ENCODE data around the gene PTPN21.
"Not testable (repeated sequence)": the region's sequence is repeated elsewhere in the genome, so short reads cannot be mapped to it uniquely, and the experiment has no call there.

Gene PTPN21

DNA sequence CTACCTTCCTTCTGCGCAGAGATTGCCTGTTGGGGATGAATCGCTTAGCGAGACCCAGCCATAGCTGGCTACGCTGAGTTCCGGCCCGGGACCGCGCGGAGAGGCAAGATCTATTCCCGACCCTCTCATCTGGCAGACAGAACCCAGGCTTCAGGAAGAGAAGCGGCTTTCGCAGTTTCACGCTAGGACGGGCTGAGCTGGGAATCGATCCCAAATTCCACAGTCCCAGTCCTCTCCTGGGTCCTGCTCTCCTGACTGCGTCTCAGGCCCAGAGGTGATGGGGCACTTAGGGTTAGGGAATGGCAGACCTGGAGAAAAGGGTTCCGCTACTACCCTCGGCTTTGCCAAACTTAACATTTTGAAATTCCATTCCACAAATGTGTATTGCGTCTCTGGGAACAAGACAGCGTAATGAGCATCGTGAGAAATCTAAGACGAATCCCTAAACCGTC lies 2.8 kb downstream of the PTPN21 start:
- DNase-seq (ENCODE audit: low spot score), result no peak

DNA sequence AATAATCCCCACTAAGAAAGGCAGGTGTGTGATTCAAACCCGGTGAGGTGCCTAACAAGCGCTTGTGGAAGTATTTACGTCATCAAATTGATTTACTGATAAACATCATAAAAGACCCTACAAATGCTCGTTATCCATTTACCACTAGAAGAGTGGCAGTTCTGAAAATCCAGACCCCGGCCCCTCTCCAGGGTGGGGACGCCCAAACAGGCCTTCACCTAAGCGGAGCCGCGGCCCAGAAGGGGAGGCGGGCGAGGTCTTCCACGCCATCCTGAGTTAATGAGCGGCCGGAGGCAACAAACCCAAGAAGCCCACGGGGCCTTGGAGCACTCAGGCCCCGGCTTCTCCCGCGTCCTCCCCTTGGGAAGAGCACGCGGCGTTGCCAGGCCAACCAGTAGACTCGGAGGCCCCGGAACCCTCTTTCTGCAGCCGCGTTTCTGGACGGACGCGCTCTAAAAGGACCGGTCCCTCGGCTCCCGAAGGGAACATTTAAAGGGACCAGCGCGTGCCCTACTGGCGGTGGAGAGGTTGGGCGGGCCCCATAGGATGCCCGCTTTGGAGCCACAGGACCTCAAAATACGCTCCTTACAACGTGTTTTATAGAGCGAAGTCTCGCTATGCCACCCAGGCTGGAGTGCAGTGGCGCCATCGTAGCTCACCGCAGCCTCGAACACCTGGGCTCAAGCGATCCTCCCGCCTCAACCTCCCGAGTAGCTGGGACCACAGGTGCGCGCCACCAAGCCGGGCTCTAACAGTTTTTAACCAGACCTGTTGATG lies 3.5 kb downstream of the PTPN21 start:
- DNase-seq (ENCODE audit: low spot score), result peak; percentile 74

DNA sequence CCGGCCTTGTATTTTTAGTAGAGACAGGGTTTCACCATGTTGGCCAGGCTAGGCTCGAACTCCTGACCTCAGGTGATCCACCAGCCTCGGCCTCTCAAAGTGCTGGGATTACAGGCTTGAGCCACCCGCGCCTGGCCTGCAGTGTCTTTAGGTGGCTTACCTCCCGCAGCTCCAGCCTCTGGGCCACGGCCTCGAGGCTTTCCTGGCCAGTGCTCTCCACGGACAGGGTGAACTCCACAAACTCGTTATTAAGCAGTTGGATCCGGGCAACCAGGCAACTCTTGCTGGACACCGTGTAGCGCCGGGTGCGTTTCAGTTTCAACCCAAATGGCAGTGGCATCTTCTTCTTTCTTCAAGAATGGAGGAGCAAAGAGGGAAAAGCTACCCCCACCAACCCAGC lies 4.7 kb downstream of the PTPN21 start:
- DNase-seq (ENCODE audit: low spot score), result no peak

DNA sequence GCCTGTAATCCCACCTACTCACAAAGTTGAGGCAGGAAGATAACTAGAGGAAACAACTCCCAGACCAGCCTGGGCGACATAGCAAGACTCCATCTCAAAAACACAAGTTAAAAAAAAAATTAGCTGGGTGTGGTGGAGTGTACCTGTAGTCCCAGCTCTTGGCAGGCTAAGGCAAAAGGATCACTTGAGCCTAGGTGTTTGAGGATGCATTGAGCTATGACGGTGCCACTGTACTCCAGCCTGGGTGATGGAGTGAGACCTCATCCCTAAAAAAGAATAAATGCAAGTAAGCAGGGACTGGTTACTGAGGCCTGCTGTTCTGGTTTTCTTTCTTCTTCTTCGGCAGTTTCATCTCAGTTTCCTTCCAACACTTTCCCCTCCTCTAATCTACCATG lies 7.4 kb downstream of the PTPN21 start:
- DNase-seq (ENCODE audit: low spot score), result no peak

DNA sequence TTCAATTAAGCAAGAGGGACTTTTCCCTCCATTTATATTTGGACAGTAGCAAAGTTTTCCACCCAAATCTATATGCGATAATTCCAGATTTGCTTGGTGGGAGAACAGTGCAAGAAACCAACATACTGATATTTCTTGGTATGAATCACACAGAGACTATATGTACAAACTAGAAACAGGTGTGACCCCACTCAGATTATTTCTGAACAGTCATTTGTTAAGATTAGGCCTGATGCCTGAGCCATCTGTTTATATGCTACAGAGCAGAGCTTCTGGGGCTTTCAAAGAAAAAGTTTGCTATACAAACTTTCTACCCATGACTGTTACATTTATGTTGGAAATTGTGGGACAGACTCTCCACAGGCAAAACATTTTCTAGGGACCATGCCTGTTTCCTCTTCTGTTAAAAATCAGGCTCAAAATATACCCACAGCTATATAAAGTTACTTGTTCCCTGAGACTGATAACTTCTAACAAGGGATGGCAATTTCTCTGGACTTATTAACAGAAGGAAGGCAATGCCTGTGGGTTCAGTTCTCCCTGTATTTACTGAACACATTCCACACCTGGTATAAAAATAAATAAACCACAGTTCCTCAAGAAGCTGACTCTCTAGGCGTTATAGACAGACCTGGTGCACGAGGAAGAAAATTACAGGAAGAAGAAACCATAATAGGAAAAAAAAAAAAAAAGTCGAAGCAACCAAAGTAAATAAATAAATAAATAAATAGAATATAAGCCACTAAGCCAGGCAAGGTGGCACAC lies 8.0 kb downstream of the PTPN21 start:
- DNase-seq (ENCODE audit: low spot score), result no peak

DNA sequence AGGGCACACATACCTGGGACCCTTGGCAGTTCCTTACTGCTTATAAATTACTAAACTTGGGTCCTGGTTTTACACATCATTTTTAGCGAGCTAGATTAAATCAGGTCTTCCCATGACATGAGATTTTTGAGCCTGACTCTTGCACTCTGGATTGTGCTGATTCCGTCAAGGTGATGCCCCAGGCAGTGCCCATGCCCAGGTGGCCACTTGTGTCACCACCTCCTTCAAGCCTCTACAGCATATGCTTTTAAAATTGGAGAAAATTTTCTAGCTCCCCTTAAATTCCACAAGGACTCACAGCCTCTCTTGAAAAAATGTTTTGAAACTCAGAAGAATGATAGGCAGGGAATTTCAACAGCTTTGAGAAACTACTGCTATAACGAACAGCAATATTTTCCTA lies 9.6 kb downstream of the PTPN21 start:
- DNase-seq (ENCODE audit: low spot score), result no peak

DNA sequence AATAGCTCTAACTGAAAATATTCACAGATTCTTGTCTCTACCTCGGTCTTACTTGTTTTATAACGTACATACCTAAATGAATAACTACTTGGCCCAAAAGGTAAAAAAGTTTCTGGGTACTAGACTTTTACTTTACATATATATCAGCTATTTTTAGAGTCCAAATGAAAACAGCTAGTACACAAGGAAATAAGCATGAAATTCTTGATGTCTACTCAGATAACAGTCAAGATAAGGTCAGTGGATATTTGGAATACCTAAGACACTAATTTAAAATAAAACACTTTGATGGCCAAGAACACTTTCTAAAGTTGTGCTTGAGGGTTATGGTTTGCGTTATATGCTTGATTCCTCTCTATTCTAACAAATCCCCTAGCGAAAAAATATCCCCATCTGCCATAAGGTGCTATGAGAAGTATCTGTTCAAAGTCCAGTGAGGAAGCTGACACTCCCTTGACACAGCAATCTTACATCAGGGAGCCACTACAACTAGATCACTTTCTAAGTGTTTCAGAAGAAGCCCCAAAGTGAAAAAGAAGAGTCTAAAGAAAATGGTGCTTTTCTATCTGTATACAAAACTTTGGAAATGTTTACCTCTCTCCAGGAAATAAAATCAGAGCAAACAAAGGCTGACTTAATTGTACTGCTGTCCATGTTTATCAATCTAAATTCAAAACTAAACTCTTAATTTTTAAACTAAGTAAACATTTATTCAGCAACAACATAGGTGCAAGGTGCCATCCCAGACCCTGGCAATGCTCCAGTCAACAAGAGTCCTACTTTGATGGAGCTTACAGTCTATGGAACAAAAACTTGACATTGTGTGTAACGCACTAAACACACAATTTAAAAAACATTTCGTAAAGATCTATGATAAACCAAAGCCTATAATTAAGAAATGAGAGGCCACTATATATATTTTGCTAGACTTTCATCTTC lies 11.7 kb downstream of the PTPN21 start:
- no peak for DNase-seq (ENCODE audit: low spot score)

DNA sequence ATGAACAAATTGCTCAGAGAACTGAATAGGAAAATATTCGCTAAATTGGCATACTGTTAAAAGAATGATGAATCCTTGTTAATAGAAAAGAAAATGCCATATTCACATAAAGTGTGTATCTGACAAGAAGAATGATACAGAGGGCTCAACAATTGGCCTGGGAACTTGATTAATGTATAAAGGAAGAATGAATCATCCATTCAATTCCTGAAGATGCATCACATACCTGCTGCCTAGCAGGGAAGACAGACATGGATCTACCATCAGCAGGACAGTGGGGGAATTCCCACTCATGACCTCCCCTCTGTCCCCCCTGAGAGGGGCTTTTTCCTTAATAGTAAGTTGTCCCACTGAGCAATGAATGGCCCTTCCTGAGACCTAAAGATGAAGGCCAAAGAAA lies 13.5 kb downstream of the PTPN21 start:
- DNase-seq (ENCODE audit: low spot score), result no peak

DNA sequence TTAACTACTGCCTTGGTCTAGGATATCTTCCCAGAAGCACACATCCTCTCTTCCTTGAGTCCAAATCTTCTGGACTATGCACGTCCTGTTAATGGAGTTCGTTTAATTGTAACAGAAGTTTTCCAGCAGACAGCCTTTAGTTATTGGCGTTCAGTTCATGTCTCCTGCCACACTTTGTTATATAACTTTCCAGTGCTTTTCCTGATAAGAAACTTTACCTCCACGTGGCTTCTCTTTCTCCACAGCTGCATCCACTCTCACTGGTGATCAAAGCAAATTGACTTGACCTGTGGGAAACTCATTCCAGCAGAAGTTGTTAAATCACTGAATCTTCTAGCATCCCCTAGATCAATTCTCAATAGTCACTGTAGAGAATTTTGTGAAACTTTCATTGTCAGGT lies 19.0 kb downstream of the PTPN21 start:
- no peak for DNase-seq (ENCODE audit: low spot score)

GRCh38 chr14:88535149-88535548 lies 19.7 kb downstream of the PTPN21 start:
- DNase-seq (ENCODE audit: low spot score), result no peak

DNA sequence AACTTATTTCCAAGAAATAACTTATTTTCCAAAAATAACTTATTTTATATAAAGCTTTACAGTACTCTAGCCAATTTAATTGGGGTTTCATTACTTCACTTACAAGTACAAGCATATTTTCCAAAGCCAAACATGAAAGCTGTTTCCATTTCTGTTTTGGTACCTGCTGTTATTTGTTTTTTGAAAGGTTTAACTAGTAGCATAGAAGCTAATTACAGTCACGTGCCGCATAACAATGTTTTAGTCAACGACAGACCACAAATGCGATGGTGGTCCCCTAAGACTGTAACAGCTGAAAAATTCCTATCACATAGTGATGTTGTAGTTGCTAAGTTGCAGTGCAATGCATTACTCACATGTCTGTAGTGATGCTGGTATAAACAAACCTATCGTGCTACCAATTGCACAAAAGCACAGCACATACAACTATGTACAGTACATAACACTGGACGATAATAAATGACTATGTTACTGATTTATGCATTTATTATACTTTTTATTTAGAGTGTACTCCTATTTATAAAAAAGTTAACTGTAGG lies 21.7 kb downstream of the PTPN21 start:
- no peak for DNase-seq (ENCODE audit: low spot score)

- not testable (repeated sequence) for DNase-seq (ENCODE audit: low spot score)
These were observed 24.9 kb downstream of the PTPN21 start for GRCh38 chr14:88529889-88530288.

DNA sequence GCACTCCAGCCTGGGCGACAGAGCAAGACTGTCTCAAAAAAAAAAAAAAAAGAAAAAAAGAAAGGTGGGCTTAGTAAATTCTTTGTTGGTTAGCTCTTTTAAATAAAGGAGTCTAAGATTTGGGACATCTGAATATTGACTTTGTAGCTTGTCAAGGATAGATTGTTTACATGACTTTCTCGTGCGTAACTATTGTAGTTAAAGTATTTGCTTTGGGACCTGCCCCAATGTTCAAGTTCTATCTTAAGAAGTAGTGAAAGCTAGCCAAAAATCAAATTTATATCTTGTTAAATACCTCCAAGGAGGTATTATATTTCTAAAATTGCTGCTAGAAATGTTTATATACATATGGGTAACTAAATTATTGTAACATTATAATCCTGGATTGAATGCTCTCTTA lies 32.4 kb downstream of the PTPN21 start:
- no peak for DNase-seq (ENCODE audit: low spot score)

GRCh38 chr14:88521818-88522217 lies 33.0 kb downstream of the PTPN21 start:
- no peak for DNase-seq (ENCODE audit: low spot score)

GRCh38 chr14:88519907-88520306 lies 34.9 kb downstream of the PTPN21 start:
- no peak for DNase-seq (ENCODE audit: low spot score)

DNA sequence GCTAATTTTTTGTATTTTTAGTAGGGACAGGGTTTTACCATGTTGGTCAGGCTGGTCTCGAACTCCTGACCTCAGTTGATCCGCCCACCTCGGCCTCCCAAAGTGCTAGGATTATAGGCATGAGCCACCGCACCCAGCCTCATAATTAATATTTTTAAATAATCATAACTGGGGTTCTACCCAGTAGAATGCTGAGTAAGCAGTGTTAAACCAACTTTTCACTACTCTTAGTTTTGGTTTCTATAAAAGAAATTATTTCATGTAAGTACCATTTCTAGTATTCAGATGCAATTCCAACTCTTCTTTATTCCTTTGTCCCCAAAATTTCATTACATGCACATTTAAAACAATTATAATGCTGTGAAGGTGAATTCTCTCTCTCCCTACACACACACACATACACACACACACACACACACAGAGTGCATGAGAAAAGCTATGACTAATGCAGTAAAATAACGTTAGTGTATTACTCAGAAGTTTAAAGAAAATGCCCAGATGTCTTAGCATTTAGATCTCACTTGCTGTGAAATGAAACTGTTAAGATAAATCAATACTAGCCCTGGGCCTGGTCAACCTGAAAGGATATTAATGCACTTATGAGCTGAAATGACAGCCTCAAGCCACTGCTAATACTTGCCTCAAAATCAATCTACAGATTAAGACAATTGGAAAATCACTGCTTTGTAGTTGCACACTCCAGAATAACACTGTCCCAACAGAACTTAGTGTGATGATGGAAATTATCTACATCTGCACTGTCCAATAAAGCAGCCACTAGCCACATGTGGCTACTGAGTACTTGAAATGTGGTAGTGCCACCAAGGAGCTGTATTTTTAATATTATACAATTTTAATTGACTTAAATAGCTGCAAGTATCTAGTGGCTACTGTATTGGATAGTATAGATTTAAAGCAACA lies 36.0 kb downstream of the PTPN21 start:
- DNase-seq (ENCODE audit: low spot score), result no peak

DNA sequence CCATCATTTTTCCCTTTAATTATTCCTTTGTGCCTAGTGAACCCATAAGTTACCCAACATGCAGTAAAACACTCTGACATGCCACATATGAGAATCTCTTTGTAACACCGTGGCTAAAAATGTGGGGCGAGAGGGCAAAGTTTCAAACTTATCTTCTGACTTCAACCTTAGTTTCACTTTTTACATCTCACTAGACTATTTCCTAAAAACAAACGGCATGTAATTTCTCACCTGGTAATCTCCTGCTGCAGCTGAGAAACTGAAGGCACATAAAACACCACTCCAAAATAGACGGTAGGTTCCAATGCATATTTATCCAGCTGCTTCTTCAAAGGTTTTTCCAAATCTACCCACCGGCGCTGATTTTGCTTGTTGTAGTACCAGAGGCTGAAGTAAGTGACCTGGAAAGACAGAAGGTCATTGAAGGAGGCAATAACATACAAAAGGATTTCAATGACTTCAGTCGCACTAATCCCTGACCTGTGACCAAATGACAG lies 37.9 kb downstream of the PTPN21 start:
- DNase-seq (ENCODE audit: low spot score), result no peak

- no peak for DNase-seq (ENCODE audit: low spot score)
These were observed 39.1 kb downstream of the PTPN21 start for GRCh38 chr14:88515499-88516221.

DNA sequence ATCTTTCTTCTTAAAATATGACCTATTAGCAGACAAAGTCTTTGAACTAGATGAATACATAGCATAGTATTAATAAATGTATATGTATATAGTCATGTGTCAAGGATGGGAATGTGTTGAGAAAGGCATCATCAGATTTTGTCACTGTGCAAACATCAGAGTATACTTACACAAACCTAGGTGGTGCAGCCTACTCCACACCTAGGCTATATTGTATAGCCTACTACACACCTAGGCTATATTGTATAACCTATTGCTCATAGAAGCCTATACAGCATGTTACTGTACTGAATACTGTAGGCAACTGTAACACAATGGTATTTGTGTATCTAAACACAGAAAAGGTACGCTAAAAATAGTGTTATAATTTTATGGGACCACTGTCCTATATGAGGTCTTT lies 47.6 kb downstream of the PTPN21 start:
- no peak for DNase-seq (ENCODE audit: low spot score)

DNA sequence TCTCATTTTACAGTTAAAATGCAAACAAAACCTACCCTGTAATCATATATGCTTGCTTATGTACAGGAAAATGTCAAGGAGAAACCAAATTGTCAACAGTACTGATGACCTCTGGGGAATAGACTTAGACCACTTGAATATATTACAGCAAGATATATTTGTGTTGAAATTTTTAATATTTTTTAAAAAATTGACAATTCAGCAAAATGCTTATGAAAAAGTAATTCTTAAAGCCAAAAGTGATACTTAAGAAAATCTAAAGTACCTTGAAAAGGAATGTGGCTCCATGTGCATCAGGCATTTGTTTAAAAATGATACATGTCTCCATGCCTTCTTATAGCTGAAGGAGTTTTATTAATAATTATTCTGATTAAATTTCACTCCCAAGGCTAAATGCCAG lies 49.2 kb downstream of the PTPN21 start:
- DNase-seq (ENCODE audit: low spot score), result no peak

All from HuH-7 (cell line).